K562 (cell line): ENCODE data around the gene FBXO17. TPM values are rescaled to one million over a fixed set of nuclear protein-coding genes. Genes with fewer than 3 reads are reported as not detected.

Experiments
- BCL6 ChIP-seq: fragments of 250-450 bp; sonication (Bioruptor Pico); IDR thresholded peaks from 2 replicates; pipeline ENCODE4 v1.4.0; 2020
- BCOR ChIP-seq: fragments of 450-650 bp; IDR thresholded peaks from 2 replicates; pipeline ENCODE4 v1.6.1; 2016
- CC2D1A ChIP-seq: fragments of 450-650 bp; IDR thresholded peaks from 2 replicates; pipeline ENCODE4 v1.6.1; 2017; ENCODE audit warnings: mild to moderate bottlenecking
- CREB1 ChIP-seq, 2 experiments: sonication (generic) in 1 of 2; formaldehyde crosslinking in 1 of 2; IDR thresholded peaks; 2 replicates each; pipeline versions ENCODE4 v1.6.1 to v1.8.0; 2012 to 2022; ENCODE audit warnings: inconsistent platforms in 1 of 2, mild to moderate bottlenecking in 1 of 2, missing genetic modification reagents in 1 of 2, moderate library complexity in 1 of 2
- EWSR1 ChIP-seq: fragments of 450-650 bp; IDR thresholded peaks from 2 replicates; pipeline ENCODE4 v1.6.1; 2018; ENCODE audit warnings: borderline replicate concordance, mild to moderate bottlenecking, low read depth, moderate library complexity; ENCODE audit not compliant: partially characterized antibody
- MCM5 ChIP-seq: fragments of 450-650 bp; IDR thresholded peaks from 2 replicates; pipeline ENCODE4 v1.6.1; 2016; ENCODE audit warnings: low read depth
- NCOA1 ChIP-seq: fragments of 450-650 bp; IDR thresholded peaks from 2 replicates; pipeline ENCODE4 v1.6.1; 2016; ENCODE audit warnings: low read depth
- POU5F1 ChIP-seq: fragments of 150-350 bp; IDR thresholded peaks from 2 replicates; pipeline ENCODE4 v1.6.1; 2014; ENCODE audit warnings: borderline replicate concordance, low read length, low read depth, mild to moderate bottlenecking; ENCODE audit not compliant: partially characterized antibody
- RERE ChIP-seq: sonication (generic); formaldehyde crosslinking; IDR thresholded peaks from 2 replicates; pipeline ENCODE4 v1.8.0; 2023; ENCODE audit warnings: missing genetic modification reagents, mild to moderate bottlenecking, borderline replicate concordance
- SIN3B ChIP-seq: fragments of 450-650 bp; IDR thresholded peaks from 2 replicates; pipeline ENCODE4 v1.6.1; 2017; ENCODE audit warnings: low read depth, mild to moderate bottlenecking, moderate library complexity
- ZFX ChIP-seq: sonication (generic); formaldehyde crosslinking; IDR thresholded peaks from 2 replicates; pipeline ENCODE4 v1.8.0; 2022; ENCODE audit warnings: mild to moderate bottlenecking, missing genetic modification reagents, moderate library complexity
- ZNF384 ChIP-seq: IDR thresholded peaks from 2 replicates; pipeline ENCODE4 v1.6.1; 2012; ENCODE audit warnings: low read depth, low read length, improper control_type of control experiment
- ZNF584 ChIP-seq: fragments of 200-800 bp; sonication (Bioruptor generic); IDR thresholded peaks from 2 replicates; pipeline ENCODE4 v1.6.1; 2016; ENCODE audit warnings: low read depth, mild to moderate bottlenecking, missing genetic modification characterization, missing compliant biosample characterization
- ZNF778 ChIP-seq: fragments of 450-650 bp; formaldehyde crosslinking; IDR thresholded peaks from 2 replicates; pipeline ENCODE4 v1.4.0; 2020; ENCODE audit warnings: mild to moderate bottlenecking, moderate library complexity
- polyA plus RNA-seq, 8 experiments: library from polyadenylated mRNA; depleted of rRNA in 4 of 8; stranded (reverse) in 5 of 8; unstranded in 3 of 8; fragments of >200 nt; fragmentation: Nextera tagmentation in 2 of 8; fragmentation: Illumina TruSeq in 1 of 8; extraction: Ambion mirVana in 2 of 8; extraction: Trizol in 1 of 8; gene quantifications; 2 replicates each; pipeline versions ENCODE4 v1.2.1 to v1.2.3, GENCODE V29; 2011 to 2014; ENCODE audit warnings: inconsistent platforms in 1 of 8, missing spikeins in 1 of 8
- total RNA-seq, 7 experiments: library from RNA; depleted of rRNA in 6 of 7; stranded (reverse); fragments of >200 nt in 6 of 7; fragmentation: Illumina TruSeq in 2 of 7; extraction: Trizol in 2 of 7; gene quantifications; 2 replicates each; pipeline versions ENCODE4 v1.2.1 to v1.2.3, GENCODE V29; 2011 to 2021; ENCODE audit warnings: low replicate concordance in 1 of 7
- TF ChIP-seq, protein P1 (sequence below): fragments of 450-650 bp; formaldehyde crosslinking; IDR thresholded peaks from 2 replicates; pipeline ENCODE4 v1.4.0; 2020; ENCODE audit warnings: mild to moderate bottlenecking, moderate library complexity
- TF ChIP-seq, protein P2 (sequence below): fragments of 450-650 bp; IDR thresholded peaks from 2 replicates; pipeline ENCODE4 v1.7.0; 2016; ENCODE audit warnings: borderline replicate concordance
- TF ChIP-seq, protein P3 (sequence below): fragments of 250-450 bp; sonication (Bioruptor Pico); IDR thresholded peaks from 2 replicates; pipeline ENCODE4 v1.5.0; 2022; ENCODE audit warnings: mild to moderate bottlenecking

Gene FBXO17
- total and polyA plus RNA-seq, 9 of the 15 experiments (the other 6 are each of a cell fraction or from before 2014, with no cell fraction given), result 4.1 to 27.1 (median 19.0) TPM

- TF ChIP-seq RERE (CRISPR knock-in tag) (no peak), CREB1 (IDR thresholded peaks at IDR 0.05) (peak; percentile 81), CREB1 (CRISPR knock-in tag; IDR thresholded peaks at IDR 0.05) (peak; percentile 86), CC2D1A (no peak), BCL6 (CRISPR knock-in tag) (no peak), MCM5 (no peak), NCOA1 (no peak), POU5F1 (no peak), ZNF584 (CRISPR knock-in tag) (no peak), ZNF778 (CRISPR knock-in tag) (no peak), ZNF384 (no peak), BCOR (no peak), SIN3B (no peak), ZFX (CRISPR knock-in tag) (peak; percentile 80), EWSR1 (no peak)
- TF ChIP-seq, protein P1, sequence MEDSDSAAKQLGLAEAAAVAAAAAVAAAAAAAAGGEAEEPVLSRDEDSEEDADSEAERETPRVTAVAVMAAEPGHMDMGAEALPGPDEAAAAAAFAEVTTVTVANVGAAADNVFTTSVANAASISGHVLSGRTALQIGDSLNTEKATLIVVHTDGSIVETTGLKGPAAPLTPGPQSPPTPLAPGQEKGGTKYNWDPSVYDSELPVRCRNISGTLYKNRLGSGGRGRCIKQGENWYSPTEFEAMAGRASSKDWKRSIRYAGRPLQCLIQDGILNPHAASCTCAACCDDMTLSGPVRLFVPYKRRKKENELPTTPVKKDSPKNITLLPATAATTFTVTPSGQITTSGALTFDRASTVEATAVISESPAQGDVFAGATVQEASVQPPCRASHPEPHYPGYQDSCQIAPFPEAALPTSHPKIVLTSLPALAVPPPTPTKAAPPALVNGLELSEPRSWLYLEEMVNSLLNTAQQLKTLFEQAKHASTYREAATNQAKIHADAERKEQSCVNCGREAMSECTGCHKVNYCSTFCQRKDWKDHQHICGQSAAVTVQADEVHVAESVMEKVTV (CRISPR knock-in tag), result no peak
- TF ChIP-seq, protein P2, sequence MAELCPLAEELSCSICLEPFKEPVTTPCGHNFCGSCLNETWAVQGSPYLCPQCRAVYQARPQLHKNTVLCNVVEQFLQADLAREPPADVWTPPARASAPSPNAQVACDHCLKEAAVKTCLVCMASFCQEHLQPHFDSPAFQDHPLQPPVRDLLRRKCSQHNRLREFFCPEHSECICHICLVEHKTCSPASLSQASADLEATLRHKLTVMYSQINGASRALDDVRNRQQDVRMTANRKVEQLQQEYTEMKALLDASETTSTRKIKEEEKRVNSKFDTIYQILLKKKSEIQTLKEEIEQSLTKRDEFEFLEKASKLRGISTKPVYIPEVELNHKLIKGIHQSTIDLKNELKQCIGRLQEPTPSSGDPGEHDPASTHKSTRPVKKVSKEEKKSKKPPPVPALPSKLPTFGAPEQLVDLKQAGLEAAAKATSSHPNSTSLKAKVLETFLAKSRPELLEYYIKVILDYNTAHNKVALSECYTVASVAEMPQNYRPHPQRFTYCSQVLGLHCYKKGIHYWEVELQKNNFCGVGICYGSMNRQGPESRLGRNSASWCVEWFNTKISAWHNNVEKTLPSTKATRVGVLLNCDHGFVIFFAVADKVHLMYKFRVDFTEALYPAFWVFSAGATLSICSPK, result no peak
- TF ChIP-seq, protein P3, sequence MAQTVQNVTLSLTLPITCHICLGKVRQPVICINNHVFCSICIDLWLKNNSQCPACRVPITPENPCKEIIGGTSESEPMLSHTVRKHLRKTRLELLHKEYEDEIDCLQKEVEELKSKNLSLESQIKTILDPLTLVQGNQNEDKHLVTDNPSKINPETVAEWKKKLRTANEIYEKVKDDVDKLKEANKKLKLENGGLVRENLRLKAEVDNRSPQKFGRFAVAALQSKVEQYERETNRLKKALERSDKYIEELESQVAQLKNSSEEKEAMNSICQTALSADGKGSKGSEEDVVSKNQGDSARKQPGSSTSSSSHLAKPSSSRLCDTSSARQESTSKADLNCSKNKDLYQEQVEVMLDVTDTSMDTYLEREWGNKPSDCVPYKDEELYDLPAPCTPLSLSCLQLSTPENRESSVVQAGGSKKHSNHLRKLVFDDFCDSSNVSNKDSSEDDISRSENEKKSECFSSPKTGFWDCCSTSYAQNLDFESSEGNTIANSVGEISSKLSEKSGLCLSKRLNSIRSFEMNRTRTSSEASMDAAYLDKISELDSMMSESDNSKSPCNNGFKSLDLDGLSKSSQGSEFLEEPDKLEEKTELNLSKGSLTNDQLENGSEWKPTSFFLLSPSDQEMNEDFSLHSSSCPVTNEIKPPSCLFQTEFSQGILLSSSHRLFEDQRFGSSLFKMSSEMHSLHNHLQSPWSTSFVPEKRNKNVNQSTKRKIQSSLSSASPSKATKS (CRISPR knock-in tag), result no peak
Measured at GRCh38 chr19:38930776-38931520, 44.6 kb downstream of the FBXO17 start, which contains the start of gene MRPS12 (continued).
